Stimulated activated CD4-positive, alpha-beta T cell treated with anti-CD3 and anti-CD28 coated beads, Interleukin-4, amount 100 ng/mL, for 1 hour (primary cell): ENCODE measurements around the gene CRNKL1.
A peak's percentile ranks its signal among the peaks of the same experiment; 100 is the strongest.

ENCODE experiments used
- DNase-seq: peaks from one replicate; pipeline ENCODE4 v3.0.0-alpha.2; 2020

The CRNKL1 gene

DNA sequence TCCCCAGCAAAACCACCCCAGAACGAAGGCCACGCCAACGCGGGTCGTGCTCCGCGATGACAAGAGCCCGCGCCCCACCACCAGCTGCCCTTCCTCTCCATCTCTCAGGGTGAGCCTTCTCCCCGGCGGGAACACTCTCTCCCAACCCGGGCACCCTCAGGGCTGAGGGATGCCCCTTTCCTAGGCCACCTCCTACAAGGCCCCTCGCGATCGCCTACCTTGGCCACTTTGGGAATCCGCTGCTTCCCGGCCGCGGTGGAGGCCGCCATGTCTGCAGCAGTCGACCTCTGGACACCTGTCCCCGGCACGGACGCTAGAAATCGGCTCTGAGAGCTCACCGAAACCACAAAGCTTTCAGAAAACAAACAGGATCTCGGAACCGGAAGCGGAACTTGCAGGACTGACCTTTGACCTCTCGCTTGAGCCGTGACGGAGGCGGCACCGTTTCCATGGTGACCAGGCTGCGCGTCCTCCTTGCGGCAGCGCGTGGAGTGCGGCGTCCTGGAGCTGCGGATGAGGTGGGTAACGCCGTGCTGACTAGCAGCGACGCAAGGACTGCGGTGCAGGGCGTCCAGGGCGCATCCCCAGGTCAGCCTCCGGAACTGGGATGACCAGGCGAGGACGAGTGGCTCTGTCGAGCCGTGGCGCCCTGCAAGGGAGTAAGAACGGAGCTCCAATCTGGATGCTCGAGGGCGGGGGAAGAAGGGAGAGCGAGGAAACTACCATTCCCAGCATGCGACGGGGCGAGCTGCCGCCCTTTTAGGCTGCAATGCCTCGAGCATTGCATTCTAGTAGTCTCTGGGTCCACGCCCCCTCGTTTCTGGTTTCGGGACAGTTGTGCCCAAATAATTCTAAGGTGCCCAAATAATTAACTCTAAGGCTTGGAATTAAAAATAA lies at the start of gene CRNKL1, which contains the start of gene CFAP61:
Gene CRNKL1, minus strand, starts transcription at position 393 of the 897 bp plus-strand sequence. Its CDS starts 124 bp downstream, at position 269.
Gene CFAP61, plus strand, starts transcription at position 459 of the 897 bp plus-strand sequence. CDS start 4,122 bp downstream, outside the sequence.
- DNase-seq: peak; percentile 96

DNA sequence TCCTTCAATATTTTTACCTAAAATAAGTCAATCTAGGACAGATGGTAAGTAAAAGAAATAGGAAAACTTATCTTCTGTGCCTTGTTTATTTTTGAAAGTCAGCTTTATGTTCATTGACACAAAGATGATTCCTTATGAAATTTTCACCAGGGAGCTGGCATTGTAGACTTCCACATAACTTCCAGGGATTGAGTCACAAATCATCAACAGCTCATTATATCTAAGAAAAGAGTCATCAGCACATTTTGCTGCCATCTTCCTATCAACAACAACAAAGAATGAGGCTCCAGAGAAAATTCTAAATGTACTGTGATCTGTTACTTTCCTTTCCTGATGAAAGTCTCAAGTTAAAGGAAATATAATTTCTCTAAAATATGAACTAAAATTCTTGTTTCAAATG lies 48.6 kb upstream of the CRNKL1 start:
- DNase-seq: no peak

DNA sequence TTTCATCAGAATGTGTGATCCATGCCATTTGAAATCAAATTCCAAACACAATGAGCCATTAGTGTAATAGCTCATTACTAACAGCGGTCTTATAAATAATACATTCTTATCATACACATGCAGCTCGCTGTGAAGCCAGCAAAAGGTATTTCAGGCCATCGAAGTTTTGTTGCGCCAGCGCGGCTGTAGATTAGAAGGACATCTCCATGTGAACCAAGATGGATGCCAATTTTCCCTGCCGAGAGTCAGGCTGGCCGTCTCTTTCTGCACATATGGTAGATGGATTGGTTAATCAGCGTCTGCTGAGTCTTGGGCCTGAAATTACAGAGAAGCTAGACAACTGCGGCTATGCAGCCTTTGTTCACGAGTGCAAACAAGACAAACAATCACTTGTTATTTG lies 44.2 kb upstream of the CRNKL1 start:
- no peak for DNase-seq

DNA sequence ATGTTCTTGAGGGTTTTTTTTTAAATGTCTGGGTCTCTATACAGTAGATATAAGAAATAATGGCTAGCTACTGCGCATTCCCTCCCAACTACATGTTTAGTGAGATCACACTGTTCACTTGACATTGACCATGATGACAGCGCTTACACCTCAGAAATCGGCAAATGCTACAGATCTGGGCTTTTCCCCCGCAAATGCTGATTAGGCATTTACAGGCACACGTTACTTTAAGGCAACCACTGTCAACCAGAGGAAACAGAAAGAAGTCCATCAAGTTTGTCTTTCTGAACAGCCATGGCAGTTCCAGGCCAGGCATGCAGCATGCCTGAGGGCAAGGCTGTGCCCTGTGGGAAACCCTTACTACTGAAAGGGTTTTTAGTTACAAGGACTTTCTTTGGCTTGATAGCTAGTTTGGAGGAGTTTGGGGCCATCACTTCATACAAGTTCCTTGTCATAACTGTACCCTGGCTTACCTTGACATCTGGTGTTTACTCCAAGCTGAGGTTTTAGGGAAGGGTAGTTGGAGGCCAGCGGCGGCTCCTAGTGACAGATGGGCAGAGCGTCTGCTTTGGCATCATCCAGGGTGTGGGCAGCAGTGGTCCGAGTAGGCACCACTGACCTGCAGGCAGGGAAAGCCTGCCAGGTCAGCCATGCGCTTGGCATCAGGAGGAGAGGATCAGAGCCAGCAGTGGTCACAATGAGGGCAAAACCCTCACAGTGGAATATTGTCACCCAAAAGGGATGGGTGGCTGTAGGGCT lies 43.0 kb upstream of the CRNKL1 start:
- no peak for DNase-seq

DNA sequence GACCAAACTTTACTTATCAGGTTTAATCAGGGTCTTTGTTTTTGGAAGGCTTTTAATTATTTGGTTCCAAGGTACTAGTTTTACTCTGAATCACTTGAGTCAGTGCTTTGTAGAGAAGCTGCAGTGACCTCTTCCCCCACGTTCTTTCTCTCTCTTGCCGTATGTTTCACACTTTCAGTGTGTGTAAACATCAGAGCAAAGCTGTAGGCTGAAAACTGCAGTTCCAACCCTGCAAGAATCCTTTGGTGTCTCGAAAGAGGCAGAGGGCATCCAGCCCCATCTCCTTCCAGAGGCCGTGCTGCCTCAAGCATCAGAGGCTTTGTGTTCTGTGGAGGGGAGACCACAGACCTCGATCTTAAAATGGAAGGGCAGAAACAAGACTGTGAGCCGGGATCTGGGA lies 42.1 kb upstream of the CRNKL1 start:
- DNase-seq: no peak

DNA sequence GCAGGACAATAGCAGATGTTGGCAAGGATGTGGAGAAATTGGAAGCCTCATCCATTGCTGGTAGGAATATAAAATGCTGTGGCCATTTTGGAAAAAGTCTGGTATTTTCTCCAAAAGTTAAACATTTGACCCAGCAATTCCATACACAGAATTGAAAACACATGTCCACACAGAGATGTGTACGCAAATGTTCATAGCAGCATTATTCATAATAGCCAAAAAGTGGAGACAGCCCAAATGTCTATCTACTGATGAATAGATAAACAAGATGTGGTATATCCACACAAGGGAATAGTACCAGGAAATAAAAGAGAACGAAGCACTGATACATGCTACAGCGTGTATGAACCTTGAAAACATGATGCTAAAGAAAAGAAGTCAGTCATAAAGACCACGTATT lies 40.6 kb upstream of the CRNKL1 start:
- DNase-seq: no peak

DNA sequence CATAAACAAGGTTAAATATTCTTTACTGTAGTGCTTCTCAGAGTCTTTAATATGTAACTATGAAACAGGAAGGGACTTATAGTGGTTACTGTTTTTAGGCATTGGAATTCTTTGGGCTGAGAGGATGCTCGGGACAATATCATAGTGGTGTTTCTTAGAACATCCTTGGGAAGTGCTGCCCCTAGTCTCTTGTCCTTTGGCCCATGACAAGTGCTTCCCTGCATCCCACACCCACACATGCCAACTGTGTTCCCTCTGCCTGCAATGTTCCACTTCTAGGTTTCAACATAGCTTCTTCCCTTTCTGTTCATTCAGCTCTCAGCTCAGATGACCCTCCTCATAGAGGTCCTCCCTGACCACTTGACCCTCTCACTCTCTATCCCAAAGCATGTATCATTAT lies 37.7 kb upstream of the CRNKL1 start:
- no peak for DNase-seq

DNA sequence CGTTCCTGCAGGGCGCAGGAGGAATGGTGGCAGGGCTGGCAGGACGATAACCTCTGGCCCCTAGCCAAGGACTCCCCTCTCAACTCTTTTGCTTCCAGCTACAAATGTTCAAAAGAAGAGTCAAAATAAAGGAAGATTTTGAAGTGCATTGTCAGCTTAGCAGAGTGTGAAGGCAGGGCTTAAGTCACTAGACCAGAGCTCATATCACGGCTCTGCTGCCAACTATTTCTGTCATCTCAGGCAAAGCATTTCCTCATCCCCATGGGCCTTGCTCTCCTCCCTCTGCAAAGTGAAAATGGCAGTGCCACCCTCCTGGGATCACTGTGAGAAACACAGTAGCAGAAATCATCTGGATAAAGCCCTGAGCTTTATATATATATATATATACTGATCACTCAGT lies 36.8 kb upstream of the CRNKL1 start:
- DNase-seq: no peak

DNA sequence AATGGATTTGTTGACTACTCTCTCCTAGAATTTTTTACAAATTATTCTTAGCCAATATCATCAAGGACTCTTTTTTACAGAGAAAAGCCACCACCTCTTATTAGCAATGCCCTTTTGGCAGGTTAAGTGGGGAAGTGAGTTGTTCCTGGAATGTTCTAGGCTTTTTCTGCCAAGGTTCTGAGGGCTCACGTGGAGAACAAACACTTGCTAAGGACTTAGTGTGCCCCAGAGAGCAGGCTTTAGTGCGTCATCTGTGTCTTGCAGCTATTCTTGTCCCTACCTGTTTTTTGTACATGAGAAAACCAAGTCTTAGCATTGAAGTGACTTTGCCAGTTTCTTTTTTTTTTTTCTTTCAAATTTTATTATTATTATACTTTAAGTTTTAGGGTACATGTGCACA lies 33.5 kb upstream of the CRNKL1 start:
- no peak for DNase-seq

DNA sequence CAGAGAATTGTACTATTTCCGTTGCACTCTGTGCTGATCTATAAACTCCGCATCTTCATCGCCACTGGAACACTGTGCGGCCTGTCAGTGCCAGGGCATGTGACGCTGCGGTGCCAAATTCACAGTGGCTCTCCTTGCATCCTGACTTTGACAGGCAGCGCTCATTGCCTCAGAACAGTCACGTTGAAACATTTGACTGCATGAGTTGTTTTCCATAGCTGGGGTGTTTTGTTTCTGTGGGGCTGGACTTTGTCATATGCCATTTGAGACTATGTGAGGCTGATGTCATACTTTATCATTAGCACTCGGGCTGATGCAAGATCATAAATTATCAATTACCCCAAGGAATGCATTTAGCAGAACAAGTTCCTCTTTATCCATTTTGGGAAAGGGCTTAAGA lies 32.8 kb upstream of the CRNKL1 start:
- DNase-seq: no peak

DNA sequence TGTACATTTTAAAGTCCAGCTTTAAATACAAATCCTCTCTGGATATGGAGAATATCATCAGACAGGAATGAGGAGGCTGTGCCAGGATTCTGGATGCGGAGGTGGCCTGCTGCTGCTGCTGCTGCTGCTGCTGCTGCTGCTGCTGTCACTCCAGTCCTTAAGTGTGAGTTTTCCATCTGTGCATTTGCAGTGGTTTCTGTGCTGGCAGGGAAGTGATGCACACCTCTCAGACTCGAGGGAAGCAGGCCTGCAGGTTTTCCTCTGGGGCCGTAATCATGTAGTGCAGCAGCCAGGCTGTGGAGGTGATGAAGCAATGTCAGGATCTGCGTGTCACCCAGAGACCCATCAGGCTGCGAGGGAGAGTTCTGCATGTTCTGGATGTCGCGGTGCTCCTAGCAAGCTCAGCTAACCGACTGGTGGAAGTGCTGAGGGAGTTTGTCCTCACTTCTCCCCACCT lies 32.1 kb upstream of the CRNKL1 start:
- no peak for DNase-seq

DNA sequence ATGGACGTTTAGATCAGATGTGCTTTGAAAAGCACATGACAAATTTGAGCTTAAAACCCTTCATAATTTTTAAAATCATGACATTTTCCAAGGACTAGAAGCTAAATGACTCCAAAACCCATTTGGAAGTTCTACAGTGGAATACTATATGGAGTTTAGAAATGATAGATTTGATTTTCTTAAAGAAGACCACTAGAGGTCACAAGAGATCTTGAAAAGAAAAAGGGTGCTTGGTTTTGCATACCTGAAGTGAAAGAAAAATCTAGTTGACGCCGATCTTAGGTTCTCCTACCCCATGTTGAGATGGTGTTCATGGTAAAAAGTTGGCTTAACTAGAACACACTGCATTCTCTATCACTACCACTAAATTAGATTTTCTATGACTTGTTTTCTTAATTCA lies 31.5 kb upstream of the CRNKL1 start:
- no peak for DNase-seq

DNA sequence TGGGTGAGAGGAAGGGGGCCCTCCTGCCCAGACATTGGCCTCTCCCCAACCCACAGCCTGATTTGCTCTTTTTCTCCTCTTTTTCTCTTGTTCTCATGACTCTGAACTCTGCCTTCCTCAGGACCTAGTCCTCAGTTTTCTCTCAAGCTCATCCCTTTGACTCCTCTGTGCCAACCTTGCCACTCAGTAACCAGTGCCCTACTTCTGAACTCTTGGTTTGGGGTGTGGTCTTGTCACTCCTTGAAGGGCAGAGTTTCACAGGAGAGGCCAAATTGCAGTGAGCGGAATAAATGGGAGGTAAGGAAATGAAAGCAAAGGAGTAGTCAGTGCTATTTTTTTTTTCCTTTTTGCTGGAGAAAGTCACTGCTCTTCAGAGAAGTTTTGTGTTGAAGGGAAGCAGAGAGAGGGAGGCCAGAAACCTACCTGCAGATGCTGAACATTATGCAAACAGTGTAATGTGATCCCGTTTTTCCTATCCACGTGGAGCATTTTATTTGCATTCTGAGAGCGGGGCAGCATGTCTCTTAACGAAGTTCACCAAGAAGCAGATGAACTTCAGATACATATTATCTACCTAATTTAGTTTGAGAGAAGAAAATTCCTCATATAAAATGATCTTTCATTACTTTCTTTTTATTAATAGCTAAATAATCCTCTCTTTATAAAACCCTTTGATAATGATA lies 27.0 kb upstream of the CRNKL1 start:
- no peak for DNase-seq

DNA sequence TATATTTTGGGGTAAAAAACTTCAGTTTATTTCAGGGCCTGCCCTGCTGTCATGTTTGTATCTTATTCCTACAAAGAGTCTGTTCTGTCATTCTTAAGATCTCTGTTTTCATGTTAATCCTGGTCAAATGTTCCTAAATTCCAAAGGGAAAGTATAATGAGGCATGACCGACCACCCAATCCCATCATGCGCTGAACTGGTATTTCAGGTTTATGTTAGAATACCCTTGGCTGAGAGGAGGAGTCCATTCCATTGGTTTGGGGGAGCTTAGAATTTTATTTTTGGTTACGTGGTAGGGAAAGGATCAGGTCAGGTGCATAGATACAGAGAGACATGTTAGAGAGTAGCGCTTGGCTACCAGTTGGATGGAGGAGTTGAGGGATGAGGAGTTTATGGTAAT lies 25.8 kb upstream of the CRNKL1 start:
- DNase-seq: no peak

DNA sequence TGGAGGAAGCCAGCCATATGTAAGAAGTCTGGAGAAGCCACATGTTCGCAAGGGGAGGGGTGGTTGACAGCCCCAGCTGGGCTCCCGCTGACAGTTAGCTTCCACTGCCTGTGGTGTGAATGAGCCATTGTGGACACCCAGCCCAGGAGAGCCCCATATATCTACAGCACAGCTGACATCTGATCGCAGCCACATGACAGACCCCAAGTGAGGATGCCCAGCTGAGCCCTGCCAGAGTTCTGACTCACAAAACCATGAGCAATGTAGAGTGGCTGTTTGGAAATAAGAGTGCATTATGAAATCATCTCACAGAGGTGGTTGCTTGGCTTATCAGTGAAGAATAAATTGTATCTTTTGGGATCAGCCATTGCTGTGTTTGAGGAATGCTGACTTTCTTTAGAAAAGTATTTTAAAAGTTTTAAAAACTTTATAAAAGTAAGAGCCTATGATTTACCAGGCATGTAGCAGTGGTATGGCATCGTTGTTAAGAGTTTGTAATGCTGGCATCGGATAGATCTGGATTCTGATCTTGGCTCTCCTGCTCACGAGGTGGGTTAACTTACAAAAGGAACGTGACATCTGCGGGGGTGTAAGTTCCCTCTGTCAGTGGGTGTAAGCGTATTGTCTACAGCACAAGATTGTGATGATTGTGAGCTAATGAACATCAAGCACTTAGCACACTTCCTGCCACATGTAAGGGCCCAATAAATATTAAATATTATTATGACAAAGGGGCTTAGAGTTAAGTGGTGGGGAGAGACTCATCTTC lies 24.2 kb upstream of the CRNKL1 start:
- DNase-seq: no peak

DNA sequence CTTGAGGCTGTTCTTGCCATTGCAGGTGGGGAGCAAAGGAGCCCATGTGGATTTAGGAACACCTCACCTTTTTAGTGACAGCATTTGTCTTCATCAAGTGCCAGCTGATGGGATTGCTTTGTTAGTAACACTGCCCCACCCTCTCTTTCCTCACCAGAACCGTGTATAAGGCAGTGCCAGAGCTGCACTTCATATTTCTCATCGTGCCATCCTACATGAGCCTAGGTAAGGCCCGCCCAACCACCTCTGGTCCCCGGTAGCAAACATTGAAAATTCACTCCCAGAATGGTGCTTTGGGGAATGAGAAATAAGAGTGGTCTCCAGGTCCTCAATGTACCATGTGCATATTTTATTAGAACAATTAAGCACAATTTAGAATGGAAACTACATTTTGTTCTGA lies 22.8 kb upstream of the CRNKL1 start:
- no peak for DNase-seq

DNA sequence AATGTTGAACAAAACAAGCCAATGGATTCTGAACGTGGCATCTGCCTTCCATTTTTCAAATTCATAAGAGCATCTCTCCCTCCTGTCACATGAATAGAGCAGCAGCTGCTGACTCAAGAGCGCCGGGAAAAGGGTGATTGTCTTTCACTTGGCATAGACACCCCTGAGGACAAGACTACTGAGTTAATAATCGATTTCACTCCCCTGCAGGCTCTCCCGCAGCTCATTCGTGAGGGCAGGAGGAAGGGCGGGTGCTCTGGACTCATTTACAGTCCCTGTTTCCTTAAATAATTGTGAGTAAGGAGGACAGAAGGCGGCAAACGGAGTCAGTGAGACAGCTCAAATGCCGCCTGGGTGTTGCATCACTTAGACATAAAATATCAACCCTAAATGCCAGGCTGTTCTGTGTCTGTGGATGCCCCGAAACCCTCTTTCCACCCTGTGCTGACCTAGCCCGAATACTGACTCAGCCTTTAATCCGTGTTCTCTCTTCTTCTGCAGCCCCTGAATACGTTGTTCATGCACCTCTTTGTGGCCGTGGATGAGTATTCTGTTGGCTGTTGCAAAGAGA lies 21.6 kb upstream of the CRNKL1 start:
- DNase-seq: no peak

DNA sequence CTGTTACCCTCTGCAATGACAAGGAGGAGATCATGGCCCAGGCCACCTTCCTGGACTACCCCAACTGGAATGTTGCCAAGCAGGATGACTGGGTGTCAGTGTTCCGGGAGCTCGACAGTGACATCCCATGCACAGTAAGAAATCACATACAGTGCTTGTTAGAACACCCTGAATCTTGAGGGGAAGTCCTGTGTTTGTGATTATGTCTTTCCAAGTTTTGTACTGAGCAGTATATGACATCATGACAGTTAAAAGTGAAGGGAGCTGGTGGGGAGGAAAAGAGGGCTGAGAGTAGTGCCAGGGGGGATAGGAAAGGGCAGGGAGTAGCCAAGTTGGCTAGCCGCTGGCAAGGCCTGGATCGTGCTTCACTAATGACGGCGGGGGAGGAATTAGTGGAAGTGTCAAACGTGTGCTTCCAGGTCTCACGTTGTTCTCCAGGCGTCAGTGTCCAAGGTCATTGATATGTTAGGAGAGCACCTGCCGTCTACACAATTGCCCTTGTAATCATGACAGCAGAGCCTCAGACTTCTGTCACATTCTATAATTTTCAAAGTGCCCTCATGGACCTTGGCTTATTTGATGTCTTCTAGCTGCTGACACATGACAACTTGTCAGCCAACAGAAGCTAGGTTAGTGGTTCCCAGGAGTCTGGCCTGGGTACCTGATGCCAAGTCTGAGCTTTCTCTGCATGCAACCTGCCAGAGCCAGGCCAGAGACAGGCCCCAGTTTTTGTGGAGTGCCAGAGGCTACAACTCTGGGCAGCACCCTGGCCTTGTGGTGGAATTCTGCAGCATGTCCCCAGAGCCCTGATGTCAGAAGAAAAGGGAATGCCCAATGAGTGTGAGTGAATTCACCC lies 18.8 kb upstream of the CRNKL1 start:
- DNase-seq: no peak

DNA sequence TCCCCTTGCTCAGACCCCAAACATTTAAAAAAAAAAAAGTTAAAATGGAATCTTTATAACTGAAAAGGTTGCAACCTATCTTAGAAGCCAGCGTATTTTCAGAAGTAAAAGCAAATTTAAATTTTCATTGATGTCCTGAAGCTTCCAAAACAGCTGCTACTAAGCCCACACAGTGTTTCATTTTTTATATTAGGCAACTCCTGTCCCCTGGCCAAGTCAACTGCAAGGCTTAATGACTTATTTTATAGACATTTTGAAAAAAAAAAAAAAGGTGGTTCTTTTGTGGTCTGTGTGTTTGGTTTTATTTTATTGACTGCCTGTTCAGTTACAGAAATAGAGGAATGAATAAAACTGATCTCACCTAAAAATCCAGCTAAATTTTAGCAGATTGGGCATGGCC lies 13.1 kb upstream of the CRNKL1 start:
- DNase-seq: no peak

DNA sequence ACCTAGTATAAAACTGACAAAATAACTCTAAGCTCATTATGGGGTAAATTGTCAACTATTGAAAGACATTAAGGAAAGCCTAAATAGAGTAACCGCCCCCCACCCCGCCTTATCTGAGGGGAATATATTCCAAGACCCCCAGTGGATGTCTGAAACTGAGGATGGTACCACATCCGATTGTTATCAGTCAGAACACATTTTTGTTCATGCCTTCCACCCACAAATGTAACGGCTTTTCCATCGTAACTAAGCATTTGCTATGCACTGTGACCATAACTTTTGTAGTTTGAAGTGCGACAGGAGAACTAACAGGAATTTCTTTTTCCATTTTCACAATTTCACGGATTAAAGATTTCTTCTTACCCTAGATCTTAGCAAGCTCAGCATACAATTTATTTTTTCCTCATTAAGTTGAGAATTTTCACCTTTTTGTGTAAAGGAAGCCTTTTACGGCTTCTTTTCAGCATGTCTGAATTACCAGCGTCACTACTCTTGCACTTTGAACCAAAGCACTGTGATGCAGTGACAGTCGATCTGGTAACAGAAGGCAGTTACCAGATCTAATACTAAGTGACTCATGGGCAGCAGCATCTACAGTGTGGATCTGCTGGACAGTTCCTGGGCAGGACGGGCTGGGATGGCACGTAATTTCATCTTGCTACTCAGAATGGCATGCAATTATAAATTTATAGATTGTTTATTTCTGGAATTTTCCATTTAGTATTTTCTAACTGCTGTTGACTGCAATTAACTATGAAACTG lies 11.9 kb upstream of the CRNKL1 start:
- DNase-seq: no peak
